T-helper 2 cell (primary cell): Measurements from ENCODE around the gene HOXB5.

ENCODE experiments used
- DNase-seq, 5 experiments: peaks; one replicate each; pipeline versions ENCODE4 v3.0.0 to v3.0.0-alpha.2; 2012 to 2022

The HOXB5 gene

GRCh38 chr17:48601539-48602425 lies 8.2 kb upstream of the HOXB5 start:
- no peak for DNase-seq

GRCh38 chr17:48601207-48601538 lies 7.6 kb upstream of the HOXB5 start:
- no peak for DNase-seq

DNA sequence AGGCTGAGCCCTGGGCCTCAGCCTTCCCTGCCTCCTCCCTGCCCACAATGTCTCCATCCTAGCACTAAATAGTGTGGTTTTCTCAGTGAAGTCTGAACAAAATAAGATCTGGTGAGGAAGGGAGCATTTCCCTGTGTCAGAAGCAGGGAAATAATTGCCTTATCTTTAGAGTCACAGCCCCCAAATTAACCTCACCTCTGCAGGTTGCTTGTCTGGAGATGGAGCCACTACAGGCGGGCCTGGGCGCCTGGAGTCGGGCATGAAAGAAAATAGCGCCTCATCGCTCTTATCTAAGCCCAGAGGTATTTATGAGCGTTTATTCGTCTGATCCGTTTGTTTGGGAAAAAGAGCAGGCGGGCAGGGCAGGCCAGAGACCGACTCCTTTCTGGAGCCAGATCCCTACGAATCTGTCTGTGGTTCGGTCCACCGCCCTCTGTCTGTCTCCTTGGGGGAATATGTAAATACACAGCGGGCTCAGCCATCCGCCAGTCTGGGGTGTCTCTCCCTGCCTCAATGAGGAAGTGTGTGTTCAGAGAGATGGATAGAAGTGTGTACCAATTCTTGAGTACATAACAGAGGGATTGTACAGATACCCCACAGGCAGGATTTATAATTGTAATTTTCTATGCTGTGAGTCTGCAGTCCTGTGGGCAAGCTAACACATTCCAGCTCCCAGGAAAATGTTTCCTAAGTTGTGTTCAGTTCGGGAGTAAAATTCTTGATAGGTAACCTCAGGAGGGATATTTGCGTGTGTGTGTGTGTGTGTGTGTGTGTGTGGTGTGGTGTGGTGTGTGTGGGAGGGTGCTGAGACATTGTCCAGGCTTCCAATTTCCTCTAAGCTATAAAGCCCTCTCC lies 6.9 kb upstream of the HOXB5 start:
- no peak for DNase-seq

GRCh38 chr17:48599354-48599753 lies 5.8 kb upstream of the HOXB5 start:
- no peak for DNase-seq

DNA sequence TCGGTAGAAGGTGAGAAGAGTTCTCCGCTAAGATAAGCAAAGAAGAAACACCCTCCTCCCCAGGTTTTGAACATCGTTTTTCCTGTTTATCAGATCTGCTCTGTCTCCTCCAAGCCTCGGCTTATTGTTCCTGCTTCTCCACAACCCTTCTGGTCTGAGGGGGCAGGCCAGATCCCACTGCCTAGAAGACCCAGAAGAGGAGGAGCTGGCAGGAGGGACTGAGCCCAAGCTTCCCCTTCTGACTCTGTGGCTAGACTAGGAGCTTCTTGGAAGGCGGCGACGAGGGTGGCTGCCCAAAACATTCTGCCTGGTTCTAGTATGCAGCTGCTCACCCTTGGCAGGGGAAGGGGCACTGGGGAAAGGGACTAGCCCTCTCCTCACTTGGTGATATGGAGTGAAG lies 5.2 kb upstream of the HOXB5 start:
- DNase-seq: no peak

GRCh38 chr17:48597778-48598631 lies 4.4 kb upstream of the HOXB5 start:
- peak in 1 of 5 experiments; percentile 57 for DNase-seq

GRCh38 chr17:48597528-48597777 lies 3.9 kb upstream of the HOXB5 start:
- peak in 1 of 5 experiments; percentile 20 for DNase-seq

- DNase-seq: no peak
Observed at GRCh38 chr17:48596735-48597527, 3.4 kb upstream of the HOXB5 start.

DNA sequence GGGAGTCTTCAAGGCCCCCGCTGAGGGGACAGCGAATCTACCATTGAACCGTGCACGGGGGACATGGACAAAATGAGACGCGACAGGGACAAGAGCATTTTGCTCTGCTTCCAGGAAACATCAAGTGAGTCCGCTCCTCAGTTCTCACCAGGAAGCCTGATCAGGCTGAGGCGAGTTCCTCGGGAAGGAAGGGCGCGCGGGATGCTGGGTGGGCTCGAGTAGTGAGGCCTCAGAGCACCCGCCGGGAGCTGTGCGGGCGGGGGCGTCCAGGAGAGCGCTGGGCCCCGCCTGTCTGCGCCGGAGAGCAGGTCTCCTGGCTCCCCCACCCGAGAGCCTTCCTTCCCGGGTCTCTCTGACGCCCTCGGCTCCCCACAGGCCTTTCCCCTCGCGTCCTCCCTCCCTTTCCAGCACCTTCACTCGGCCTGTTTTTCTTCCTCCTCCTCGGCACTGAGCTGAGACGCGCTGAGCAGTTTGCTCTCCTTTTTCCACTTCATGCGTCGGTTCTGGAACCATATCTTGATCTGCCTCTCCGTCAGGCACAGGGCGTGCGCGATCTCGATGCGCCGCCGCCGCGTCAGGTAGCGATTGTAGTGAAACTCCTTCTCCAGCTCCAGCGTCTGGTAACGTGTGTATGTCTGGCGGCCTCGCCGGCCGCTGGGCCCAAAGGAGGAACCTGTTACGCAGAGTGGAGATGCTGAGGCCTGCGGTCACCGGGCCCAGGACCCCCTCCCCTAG lies 2.6 kb upstream of the HOXB5 start:
- peak in 1 of 5 experiments; percentile 57 for DNase-seq

- no peak for DNase-seq
Observed at GRCh38 chr17:48595278-48595999, 1.9 kb upstream of the HOXB5 start.

- no peak for DNase-seq
Observed at GRCh38 chr17:48594538-48595277, 1.1 kb upstream of the HOXB5 start.

DNA sequence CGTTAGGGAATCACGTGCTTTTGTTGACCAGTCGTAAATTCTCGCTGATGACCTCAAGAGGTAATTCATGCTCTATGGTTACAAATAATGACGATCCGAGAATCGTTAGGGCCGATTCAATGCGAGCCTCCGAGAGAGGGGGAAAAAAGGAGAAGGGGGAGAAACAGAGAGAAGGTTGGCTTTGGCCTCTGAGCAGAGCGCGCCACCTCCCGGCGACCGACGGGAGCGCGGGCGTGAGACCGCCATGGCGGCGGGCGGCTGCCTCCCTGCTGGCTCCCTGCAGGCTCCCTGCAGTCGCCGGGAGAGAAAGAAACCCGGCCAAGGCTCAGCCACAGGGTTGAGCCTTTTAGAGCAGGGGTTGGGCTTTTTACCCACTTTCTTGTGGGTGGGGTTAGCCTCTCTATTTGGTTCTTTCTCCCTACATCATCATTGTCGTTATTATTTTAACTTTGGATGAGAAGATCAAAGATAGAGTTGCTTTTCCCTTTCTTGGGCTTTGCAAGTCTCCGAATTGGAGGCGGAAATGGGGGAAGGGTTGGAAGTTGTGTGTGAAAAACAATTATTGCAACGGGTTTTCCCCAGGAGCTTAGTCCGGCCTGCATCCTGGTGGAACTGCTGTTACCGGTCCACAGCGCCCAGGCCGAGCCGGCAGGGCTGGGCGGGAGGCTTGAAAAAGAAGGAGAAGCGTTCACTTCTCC lies 410 bp upstream of the HOXB5 start:
- peak; percentile 66 to 79 (median 71) for DNase-seq

- no peak for DNase-seq
Observed at GRCh38 chr17:48592577-48592976, 1.0 kb downstream of the HOXB5 start.

DNA sequence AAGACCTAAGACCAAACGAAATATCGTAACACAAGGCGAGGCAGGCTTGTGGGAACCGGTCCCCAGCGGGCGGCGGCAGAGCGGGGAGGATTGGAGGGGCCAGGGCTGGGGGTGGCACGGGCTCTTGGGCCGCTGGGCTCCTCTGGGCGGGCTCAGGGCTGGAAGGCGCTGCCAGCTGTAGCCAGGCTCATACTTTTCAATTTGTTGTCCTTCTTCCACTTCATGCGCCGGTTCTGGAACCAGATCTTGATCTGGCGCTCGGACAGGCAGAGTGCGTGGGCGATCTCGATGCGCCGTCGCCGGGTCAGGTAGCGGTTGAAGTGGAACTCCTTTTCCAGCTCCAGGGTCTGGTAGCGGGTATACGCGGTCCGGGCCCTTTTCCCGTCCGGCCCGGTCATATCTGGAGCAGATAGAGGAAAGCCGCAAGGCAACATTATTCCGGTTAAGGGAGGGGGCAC lies 1.5 kb downstream of the HOXB5 start:
- no peak for DNase-seq

GRCh38 chr17:48591255-48592056 lies 2.1 kb downstream of the HOXB5 start:
- no peak for DNase-seq

DNA sequence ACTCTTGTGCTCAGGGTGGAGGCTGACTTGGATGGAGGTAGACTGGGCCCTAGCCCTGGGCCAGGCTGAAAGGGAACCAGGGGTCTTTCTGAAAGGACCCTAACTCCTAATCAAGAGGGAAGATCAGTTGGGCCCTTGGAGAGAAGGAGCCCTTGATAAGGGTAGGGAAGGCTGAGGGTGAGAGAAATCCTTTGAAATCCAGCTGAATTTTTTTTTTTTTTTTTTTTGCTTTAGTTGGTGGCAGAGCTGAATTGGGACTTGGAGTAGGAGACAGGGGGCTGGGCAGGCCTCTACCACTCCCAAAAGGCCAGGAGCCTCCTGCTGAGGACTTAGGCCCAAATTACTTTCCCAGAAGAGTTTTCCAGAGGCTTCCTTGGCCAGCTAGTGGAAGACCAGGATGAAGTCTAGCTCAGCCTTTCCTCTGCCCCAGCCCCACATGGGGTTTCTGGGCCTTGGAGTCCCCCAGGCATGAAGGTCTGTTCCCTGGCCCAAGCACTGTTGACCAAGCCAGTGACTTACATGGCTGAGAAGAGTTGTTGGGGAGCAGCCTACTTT lies 2.9 kb downstream of the HOXB5 start:
- DNase-seq: no peak

- DNase-seq: no peak
Observed at GRCh38 chr17:48589831-48590606, 3.6 kb downstream of the HOXB5 start, which contains the start of gene HOXB3. HOXB3 (minus strand) TSS chr17:48590241; CDS start chr17:48552474, 37,767 bp downstream.
